Mucosa of descending colon (tissue), 3 donors: Measurements from ENCODE around the gene SSC4D. TPM values are rescaled to one million over a fixed set of nuclear protein-coding genes. Genes with fewer than 3 reads are reported as not detected.

Experiments used
- ATAC-seq: fragments of 200-7000 bp; cut with Tn5 transposase; one replicate; pipeline ENCODE4 v1.9.1; 2020; ENCODE audit warnings: mild to moderate bottlenecking, moderate library complexity
- DNase-seq, 3 donors: peaks; one replicate each; pipeline ENCODE4 v3.0.0-alpha.2; 2020
- H3K36me3 ChIP-seq: fragments of 200-600 bp; one replicate; pipeline ENCODE4 v1.8.0; 2021; ENCODE audit warnings: low read depth, mild to moderate bottlenecking
- H3K4me1 ChIP-seq: fragments of 200-600 bp; one replicate; pipeline ENCODE4 v1.8.0; 2021; ENCODE audit warnings: low read depth, mild to moderate bottlenecking
- H3K4me3 ChIP-seq: fragments of 200-600 bp; one replicate; pipeline ENCODE4 v1.8.0; 2021; ENCODE audit warnings: mild to moderate bottlenecking
- H3K9me3 ChIP-seq: fragments of 200-600 bp; one replicate; pipeline ENCODE4 v1.8.0; 2021; ENCODE audit warnings: mild to moderate bottlenecking
- intact Hi-C, 2 donors: fragments of 100-400 bp; cut with DNase I in 1 of 2; cut with micrococcal nuclease in 1 of 2; formaldehyde crosslinking; loops; one replicate each; pipeline versions ENCODE4 v1.11.0 to v1.11.1; 2022; cut with DNase I, micrococcal nuclease
- total RNA-seq, 3 donors: library from RNA; stranded (reverse); fragmentation: NEBNext Ultra II Directional in 2 of 3; extraction: Animal tissue kit (Norgen Biotek cat#: 25700) in 2 of 3; gene quantifications; one replicate each; pipeline versions ENCODE4 v1.2.1 to v1.2.4, GENCODE V29; 2021 to 2023
- TF ChIP-seq, protein P1 (sequence below): fragments of 200-600 bp; IDR thresholded peaks from one replicate; pipeline ENCODE4 v1.8.0; 2022; ENCODE audit warnings: antibody characterized with exemption, mild to moderate bottlenecking
- donor health status: DM: no; HTN: no; CAD: no; lungs with moderate emphysema.
- donor health status: DM: no; HTN: no; CAD: no.
- donor health status: DM: no; HTN: yes; CAD: no.

SSC4D gene
- total RNA-seq, 3 donors from 2014 or later: 0.32 to 0.72 TPM; not detected in 1

GRCh38 chr7:76383089-76383944 is 26.2 kb downstream of the SSC4D start:
- Histone ChIP-seq H3K4me1 (peaks cover 21% of the 10 kb centered on the region), H3K4me3 (no peak overlapping the region), H3K9me3 (no peaks in the 10 kb centered on the region), H3K36me3 (peaks cover 4% of the 10 kb centered on the region)
- intact Hi-C loops: no loop called here
- TF ChIP-seq, protein P1, sequence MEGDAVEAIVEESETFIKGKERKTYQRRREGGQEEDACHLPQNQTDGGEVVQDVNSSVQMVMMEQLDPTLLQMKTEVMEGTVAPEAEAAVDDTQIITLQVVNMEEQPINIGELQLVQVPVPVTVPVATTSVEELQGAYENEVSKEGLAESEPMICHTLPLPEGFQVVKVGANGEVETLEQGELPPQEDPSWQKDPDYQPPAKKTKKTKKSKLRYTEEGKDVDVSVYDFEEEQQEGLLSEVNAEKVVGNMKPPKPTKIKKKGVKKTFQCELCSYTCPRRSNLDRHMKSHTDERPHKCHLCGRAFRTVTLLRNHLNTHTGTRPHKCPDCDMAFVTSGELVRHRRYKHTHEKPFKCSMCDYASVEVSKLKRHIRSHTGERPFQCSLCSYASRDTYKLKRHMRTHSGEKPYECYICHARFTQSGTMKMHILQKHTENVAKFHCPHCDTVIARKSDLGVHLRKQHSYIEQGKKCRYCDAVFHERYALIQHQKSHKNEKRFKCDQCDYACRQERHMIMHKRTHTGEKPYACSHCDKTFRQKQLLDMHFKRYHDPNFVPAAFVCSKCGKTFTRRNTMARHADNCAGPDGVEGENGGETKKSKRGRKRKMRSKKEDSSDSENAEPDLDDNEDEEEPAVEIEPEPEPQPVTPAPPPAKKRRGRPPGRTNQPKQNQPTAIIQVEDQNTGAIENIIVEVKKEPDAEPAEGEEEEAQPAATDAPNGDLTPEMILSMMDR: no peak
- DNase-seq: no peak
- no peak for ATAC-seq

DNA sequence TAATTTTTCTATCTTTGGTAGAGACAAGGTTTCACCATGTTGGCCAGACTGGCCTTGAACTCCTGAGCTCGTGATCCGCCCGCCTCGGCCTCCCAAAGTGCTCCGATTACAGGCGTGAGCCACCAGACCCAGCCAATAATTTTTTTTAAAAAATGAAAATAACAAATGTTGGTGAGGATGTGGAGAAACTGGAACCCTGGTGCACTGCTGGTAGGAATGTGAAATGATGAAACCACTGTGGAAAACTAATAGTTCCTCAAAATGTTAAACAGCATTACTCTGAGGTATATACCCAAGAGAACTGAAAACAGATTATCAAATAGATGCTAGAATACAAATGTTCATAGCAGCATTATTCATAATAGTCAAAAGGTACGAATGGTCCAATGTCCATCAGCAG is 27.7 kb downstream of the SSC4D start:
- intact Hi-C loops: no loop called here
- TF ChIP-seq, protein P1: no peak
- peaks cover 12% of the 10 kb centered on the region for H3K4me1 ChIP-seq
- ATAC-seq (no peak), DNase-seq (no peak)
- no peaks in the 10 kb centered on the region for H3K9me3 ChIP-seq
- no peak overlapping the region for H3K4me3 ChIP-seq
- peaks cover 4% of the 10 kb centered on the region for H3K36me3 ChIP-seq

GRCh38 chr7:76380623-76380966 is 28.9 kb downstream of the SSC4D start:
- no peaks in the 10 kb centered on the region for H3K9me3 ChIP-seq
- peaks cover 12% of the 10 kb centered on the region for H3K4me1 ChIP-seq
- intact Hi-C loops: no loop called here
- H3K36me3 ChIP-seq: peaks cover 4% of the 10 kb centered on the region
- DNase-seq (peak in 1 of 3 donors; percentile 36), ATAC-seq (no peak)
- no peak overlapping the region for H3K4me3 ChIP-seq
- TF ChIP-seq, protein P1: no peak

DNA sequence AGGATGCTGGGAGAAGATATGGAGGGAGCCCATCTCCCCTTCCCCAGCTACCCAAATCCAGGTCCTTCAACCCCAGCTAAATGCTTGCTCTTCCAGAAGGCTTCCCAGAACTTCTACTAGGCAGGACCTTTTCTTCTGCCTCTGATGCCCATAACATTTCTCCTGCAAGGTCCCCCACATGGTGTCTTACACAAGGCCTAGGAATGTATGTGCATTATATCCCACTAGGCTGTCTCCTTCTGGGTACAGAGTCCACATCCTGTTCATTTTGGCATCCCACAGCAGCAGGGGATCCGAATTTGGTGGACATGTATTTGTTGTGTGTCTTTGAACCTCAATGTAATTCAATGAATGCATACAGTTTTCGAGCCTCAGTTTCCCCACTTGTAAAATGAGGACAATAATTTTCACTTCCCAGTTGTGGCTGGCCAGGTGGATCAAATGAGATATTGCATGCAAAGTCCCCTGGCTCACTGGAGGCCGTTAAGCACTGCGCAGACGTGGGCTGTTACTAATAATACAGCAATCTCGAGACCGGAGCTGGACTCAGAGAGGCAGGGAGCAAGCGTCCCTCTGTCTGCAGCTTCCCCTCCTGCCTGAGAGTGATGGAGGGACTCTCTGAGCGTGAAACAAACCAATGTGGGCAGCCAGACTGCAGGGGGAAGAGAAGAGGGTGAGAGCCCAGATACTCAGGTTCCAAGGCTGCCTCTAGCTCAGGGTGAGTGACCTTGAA is 32.1 kb downstream of the SSC4D start:
- ATAC-seq: no peak
- TF ChIP-seq, protein P1: no peak
- intact Hi-C loops: no loop called here
- H3K9me3 ChIP-seq: no peaks in the 10 kb centered on the region
- no peak overlapping the region for H3K4me3 ChIP-seq
- DNase-seq: no peak
- peaks cover 12% of the 10 kb centered on the region for H3K4me1 ChIP-seq
- H3K36me3 ChIP-seq: peaks cover 4% of the 10 kb centered on the region

- no peak for ATAC-seq
- TF ChIP-seq, protein P1: no peak
- H3K9me3 ChIP-seq: no peaks in the 10 kb centered on the region
- H3K4me3 ChIP-seq: no peak overlapping the region
- H3K36me3 ChIP-seq: peaks cover 4% of the 10 kb centered on the region
- intact Hi-C loops: no loop called here
- peak in 1 of 3 donors; percentile 32 for DNase-seq
- H3K4me1 ChIP-seq: peaks cover 5% of the 10 kb centered on the region
Measured at GRCh38 chr7:76375251-76375650, 34.2 kb downstream of the SSC4D start.
